NT2/D1 (cell line): ENCODE results near the gene FAM89B.

Experiments
- SUZ12 ChIP-seq: IDR thresholded peaks from 2 replicates; pipeline ENCODE4 v1.6.1; 2011; ENCODE audit not compliant: insufficient read length, insufficient read depth; ENCODE audit errors: extremely low read depth
- ZNF274 ChIP-seq: IDR thresholded peaks from 2 replicates; pipeline ENCODE4 v1.6.1; 2011; ENCODE audit warnings: mild to moderate bottlenecking, low read depth, low read length

GRCh38 chr11:65552388-65552951 lies 19.9 kb upstream of the FAM89B start:
- TF ChIP-seq SUZ12 (no peak), ZNF274 (no peak)
